Gastrocnemius medialis (tissue), 4 donors: ENCODE data around the gene ASPM.

Experiments
- CTCF ChIP-seq, 5 experiments: fragments of 450-650 bp in 3 of 5; fragments of 200-600 bp in 2 of 5; sonication (generic) in 2 of 5; IDR thresholded peaks in 4 of 5; conservative IDR thresholded peaks in 1 of 5; 1 replicate in 4 of 5; 2 replicates in 1 of 5; pipeline ENCODE4 v1.5.1; 2016 to 2019; ENCODE audit warnings: antibody characterized with exemption in 5 of 5, mild to moderate bottlenecking in 3 of 5, moderate library complexity in 3 of 5
- POLR2A ChIP-seq, 2 donors: fragments of 450-650 bp; IDR thresholded peaks; one replicate each; pipeline ENCODE4 v1.6.1; 2017; ENCODE audit warnings: antibody characterized with exemption in 2 of 2, mild to moderate bottlenecking in 2 of 2, moderate library complexity in 2 of 2

GRCh38 chr1:197173571-197174507, 27.4 kb upstream of the ASPM start:
- TF ChIP-seq POLR2A (IDR thresholded peaks at IDR 0.05) (no peak), CTCF (IDR thresholded peaks at IDR 0.05 in 4 of 5, conservative IDR thresholded peaks at IDR 0.05 in 1 of 5) (no peak)
